Ectodermal cell (in vitro differentiated cells): ENCODE results near the gene SETD1B.
"Not testable (repeated sequence)": the region's sequence is repeated elsewhere in the genome, so short reads cannot be mapped to it uniquely, and the experiment has no call there.

Source experiments
- H3K27ac ChIP-seq: 2 replicates; pipeline ENCODE4 v1.7.0; 2013; ENCODE audit warnings: mild to moderate bottlenecking, low read depth, low read length; ENCODE audit not compliant: insufficient read depth, poor library complexity, severe bottlenecking
- H3K27me3 ChIP-seq: 2 replicates; pipeline ENCODE4 v1.7.0; 2013; ENCODE audit warnings: mild to moderate bottlenecking, low read length; ENCODE audit not compliant: insufficient read depth, control insufficient read depth, poor library complexity, severe bottlenecking
- H3K36me3 ChIP-seq: one replicate; pipeline ENCODE4 v1.7.0; 2013; ENCODE audit warnings: low read length; ENCODE audit not compliant: control insufficient read depth, insufficient read depth
- H3K4me1 ChIP-seq: one replicate; pipeline ENCODE4 v1.7.0; 2013; ENCODE audit warnings: low read length; ENCODE audit not compliant: control insufficient read depth, insufficient read depth
- H3K4me3 ChIP-seq: 2 replicates; pipeline ENCODE4 v1.7.0; 2013; ENCODE audit warnings: low read depth, low read length, control low read depth; ENCODE audit not compliant: insufficient read depth
- H3K9me3 ChIP-seq: 2 replicates; pipeline ENCODE4 v1.7.0; 2013; ENCODE audit warnings: mild to moderate bottlenecking, low read length, moderate library complexity; ENCODE audit not compliant: control insufficient read depth
- WGBS, 2 experiments: methylation state at CpG; one replicate each; pipeline ENCODE4 v1.1.7; 2013; ENCODE audit warnings: missing lambda C conversion rate in 2 of 2; 5-methylcytosine and 5-hydroxymethylcytosine counted together

SETD1B gene

DNA sequence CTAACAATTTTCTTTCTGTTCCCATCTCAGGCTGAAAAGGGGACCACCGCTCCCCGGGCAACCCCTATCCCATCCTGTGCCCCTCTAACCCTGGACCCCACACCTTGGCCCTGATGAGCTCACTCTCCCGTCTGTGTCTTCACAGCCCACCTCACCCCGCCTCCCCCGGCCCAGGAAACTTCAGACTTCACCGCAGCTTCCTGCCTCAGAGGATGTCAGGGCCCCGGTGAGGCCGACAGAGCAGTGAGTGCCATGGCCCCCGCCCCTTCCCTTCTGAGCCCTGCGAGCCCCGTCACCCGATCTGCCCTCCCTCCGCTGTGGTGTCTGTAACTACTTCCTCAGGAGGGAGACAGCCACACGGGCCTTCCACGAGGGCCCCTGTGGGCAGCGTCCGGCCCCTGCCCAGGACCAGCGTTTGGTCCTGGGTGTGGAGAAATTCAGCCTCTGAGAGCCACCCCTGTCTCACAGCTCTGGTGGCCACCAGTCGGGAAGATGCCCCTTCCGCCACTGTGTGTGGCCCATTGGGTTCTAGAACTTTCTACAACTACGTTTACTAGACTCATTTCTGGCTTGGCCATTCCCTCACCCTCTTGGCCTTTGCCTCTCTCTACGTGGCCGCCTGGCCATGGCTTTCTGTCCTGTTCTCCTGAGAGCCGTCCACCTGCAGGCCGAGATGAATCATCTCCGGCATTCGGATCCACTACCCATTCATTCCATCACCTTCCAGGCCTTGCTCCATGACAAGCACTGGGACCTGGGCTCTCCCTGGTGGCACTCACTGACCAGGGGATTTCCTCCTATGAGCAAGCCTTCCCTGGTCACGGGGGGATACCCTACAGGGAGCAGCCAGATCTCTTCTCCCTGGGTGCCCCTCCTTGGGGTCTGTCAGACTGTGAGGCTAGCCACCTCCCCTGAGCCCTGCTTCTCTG lies 13.7 kb upstream of the SETD1B start:
- Histone ChIP-seq H3K36me3 (no peaks in the 10 kb centered on the region), H3K27ac (no peak overlapping the region), H3K27me3 (peaks cover 18% of the 10 kb centered on the region), H3K4me1 (peaks cover 3% of the 10 kb centered on the region), H3K9me3 (no peaks in the 10 kb centered on the region), H3K4me3 (no peak overlapping the region)
- 79% methylated on average over 28 of the region's 28 CpGs for WGBS, 2 experiments

DNA sequence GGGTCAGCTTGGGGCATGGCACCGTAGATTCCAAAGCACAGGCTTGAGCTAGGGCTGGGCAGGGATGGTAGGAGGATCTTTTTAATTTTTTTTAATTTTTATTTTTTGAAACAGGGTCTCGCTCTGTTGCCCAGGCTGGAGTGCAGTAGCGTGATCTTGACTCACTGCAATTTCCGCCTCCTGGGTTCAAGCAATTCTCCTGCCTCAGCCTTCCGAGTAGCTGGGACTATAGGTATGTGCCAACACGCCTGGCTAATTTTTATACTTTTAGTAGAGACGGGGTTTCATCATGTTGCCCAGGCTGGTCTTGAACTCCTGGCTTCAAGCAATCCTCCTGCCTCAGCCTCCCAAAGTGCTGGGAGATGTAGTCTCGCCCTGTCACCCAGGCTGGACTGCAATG lies 13.0 kb upstream of the SETD1B start:
- H3K4me3 ChIP-seq, H3K27ac ChIP-seq, H3K4me1 ChIP-seq, H3K36me3 ChIP-seq, H3K9me3 ChIP-seq: not testable (repeated sequence)
- 94 to 96% methylated on average over 8 of the region's 8 CpGs for WGBS, 2 experiments
- H3K27me3 ChIP-seq: peaks cover 18% of the 10 kb centered on the region

DNA sequence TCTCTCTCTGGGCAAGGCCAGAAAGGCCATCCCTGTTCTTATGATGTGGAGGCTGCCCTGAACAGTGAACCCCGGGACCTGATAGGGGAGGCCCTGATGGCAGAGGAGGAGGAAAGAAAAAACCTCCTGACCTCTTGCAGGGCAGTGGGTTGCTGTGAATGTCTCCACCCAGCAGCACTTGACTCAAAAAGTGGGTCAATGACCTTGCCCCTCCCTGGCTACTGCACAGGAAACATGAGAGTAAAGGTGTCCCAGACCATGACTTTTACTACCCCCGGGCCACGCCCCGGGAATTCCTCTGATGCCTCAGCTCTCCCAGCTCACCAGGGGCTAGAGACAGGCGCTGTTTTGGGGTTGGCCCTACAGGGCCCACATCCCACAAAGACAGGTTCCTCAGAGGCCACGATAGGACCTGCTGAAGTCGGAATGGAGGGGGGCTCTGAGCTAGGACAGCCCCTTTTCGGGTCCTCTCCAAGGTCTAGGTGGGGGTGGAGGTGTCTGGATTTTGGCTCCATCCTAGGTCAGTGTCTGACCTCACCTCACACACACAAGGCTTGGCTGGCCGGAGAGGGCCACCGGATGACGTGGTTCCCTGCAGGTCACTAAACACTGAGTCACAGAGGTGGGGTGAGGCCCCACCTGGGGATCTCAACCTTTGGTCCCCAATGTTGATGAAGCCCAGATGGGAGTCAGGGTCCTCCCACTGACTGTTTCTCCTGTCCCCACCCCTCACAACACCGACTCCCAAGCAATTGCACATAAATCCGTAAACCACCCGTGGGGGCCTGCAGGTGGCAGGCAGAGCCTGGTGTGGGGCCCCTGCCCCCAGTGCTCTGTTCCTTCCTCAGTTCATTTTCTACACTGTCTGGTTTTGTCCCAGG lies 11.9 kb upstream of the SETD1B start:
- H3K4me3 ChIP-seq: no peak overlapping the region

DNA sequence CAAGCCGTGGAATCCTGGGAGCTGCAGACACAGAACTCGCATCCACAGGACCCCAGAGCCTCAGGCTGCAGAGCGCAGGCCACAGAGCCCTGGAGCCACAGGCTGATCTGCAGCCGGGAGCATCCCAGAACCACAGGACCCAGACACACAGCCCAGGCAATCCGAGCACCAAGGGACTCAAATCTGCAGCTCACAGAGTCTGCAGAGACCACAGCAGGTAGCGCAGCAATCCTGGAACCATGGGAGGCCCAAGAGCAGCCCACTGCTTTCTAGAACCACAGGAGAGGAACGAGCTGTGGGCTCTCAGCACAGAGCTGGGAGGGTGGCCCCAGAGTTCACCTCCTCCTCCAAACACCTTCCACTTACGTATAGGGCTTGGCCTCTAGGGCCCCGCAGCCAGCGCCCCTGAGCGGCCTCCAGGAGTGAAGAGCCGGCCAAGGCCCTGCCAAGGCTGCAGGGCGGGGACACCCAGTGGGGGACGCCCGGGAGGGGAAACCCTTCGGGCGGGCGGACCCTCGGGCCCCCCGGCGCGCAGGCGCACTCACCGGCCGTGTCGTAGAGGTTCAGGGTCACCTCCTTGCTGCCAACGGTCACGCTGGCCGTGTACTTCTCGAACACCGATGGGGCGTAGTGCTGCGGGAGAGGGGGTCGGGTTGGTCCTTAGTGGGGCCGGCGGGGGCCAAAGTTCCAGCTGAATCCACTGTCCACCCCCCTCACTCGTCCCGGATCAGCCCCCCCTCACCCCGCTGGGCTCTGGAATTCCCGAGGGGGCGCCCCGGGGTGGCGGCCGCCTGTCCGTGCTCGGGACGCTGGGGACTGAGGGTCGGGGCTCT lies 11.0 kb upstream of the SETD1B start:
- Histone ChIP-seq H3K4me1 (peaks cover 19% of the 10 kb centered on the region), H3K9me3 (no peaks in the 10 kb centered on the region), H3K36me3 (peaks cover 7% of the 10 kb centered on the region), H3K4me3 (peak overlapping the region; percentile 41), H3K27me3 (peaks cover 18% of the 10 kb centered on the region), H3K27ac (no peak overlapping the region)
- WGBS, 2 experiments: 15 to 17% methylated on average over 46 to 48 of the region's 48 CpGs

More for the DNA sequence above, 11.9 kb upstream of the SETD1B start:
- H3K27me3 ChIP-seq: peaks cover 18% of the 10 kb centered on the region
- no peaks in the 10 kb centered on the region for H3K9me3 ChIP-seq
- peaks cover 10% of the 10 kb centered on the region for H3K4me1 ChIP-seq
- 91 to 92% methylated on average over 13 to 14 of the region's 14 CpGs for WGBS, 2 experiments
- no peak overlapping the region for H3K27ac ChIP-seq
- peaks cover 7% of the 10 kb centered on the region for H3K36me3 ChIP-seq

DNA sequence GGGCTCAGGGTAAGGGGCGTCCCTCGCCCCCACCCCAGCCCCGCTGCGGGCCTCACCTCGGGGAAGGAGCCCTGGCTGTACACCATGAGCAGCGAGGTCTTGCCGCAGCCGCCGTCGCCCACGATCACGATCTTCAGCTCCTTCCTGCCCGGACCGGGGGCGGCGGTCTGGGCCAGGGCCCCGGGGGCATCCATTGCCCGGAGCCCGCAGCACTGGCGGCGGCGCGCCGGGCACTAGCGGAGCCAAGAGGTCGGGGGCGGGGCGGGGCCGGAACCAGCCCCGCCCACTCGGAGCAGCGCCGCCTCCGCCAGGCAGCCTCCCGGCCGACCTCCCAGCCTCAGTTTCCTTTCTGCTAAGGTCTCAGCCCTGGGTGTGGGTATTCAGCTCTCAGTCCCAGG lies 10.4 kb upstream of the SETD1B start, which contains the start of gene RHOF:
Gene RHOF, minus strand, starts transcription at position 249 of the 398 bp plus-strand sequence. Its CDS starts 55 bp downstream, at position 194.
- peaks cover 18% of the 10 kb centered on the region for H3K27me3 ChIP-seq
- peaks cover 25% of the 10 kb centered on the region for H3K4me1 ChIP-seq
- WGBS, 2 experiments: 1% methylated on average over 36 of the region's 36 CpGs
- H3K9me3 ChIP-seq: no peaks in the 10 kb centered on the region
- peak within 1 kb of the TSS; percentile 41 for H3K4me3 ChIP-seq
- H3K27ac ChIP-seq: no peak within 1 kb of the TSS
- peaks cover 7% of the 10 kb centered on the region for H3K36me3 ChIP-seq

DNA sequence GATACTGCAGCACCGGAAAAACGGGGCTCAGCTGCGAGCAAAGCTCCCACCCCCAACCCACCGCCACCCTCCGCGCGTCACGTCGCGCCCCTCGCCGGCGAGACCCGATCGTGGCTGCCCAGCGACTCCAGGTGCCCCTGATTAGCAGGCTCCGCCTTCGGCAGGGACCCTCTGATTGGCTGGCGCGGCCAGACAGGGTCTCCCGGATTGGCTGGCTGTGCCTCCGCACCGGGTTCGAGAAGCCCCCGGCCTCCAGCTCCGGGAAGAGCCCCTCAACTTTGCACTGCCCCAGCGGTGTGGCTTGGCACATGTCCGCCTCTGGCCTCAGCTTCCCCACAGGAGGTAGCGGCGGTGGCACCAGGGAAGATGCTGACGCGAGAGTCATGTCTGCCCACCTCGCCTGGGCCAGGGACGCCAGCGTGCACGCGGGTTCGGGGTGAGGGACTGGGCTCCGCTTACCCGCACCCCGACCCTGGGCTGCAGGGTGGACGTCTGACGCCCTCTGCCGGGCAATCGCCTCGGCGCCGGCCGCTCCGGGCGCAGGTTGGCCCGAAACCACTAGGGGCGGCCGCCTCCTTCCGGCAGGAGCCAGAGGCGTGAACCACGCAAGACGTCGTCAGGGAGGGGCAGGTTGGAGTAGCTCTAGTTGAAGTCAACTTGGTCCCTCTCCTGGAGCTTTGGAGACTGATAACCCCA lies 9.8 kb upstream of the SETD1B start:
- H3K27ac ChIP-seq: no peak overlapping the region
- H3K4me1 ChIP-seq: peaks cover 31% of the 10 kb centered on the region
- WGBS, 2 experiments: 0% methylated on average over 59 of the region's 59 CpGs
- H3K9me3 ChIP-seq: no peaks in the 10 kb centered on the region
- peaks cover 18% of the 10 kb centered on the region for H3K27me3 ChIP-seq
- peak overlapping the region; percentile 41 for H3K4me3 ChIP-seq
- H3K36me3 ChIP-seq: peaks cover 7% of the 10 kb centered on the region

DNA sequence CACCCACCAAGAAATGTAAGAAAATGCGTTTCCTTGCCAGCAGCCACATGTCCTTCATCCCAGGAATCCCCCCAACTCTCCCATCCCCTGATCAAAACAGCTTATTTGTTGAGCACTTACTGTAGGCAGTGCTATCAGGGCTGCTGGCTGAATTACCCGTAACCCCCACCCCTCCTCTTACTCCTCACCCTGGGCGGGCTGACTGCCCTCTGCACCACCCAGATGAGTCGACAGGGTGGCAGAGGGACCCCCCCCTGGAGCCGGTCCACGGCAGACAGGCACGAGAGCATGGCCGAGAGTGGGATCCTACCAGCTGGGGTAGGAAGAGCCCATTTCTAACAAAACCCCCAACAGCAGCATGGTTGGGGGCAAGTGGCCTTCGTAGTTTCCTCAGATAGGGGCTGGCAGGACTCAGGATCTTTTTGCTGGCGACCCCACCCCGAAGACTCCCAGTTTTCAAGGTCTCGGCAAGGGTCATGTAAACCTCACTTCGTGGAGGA lies 9.2 kb upstream of the SETD1B start:
- H3K27me3 ChIP-seq: peaks cover 18% of the 10 kb centered on the region
- H3K4me3 ChIP-seq: no peak overlapping the region
- peaks cover 7% of the 10 kb centered on the region for H3K36me3 ChIP-seq
- no peaks in the 10 kb centered on the region for H3K9me3 ChIP-seq
- 12 to 13% methylated on average over 13 of the region's 13 CpGs for WGBS, 2 experiments
- H3K27ac ChIP-seq: no peak overlapping the region
- H3K4me1 ChIP-seq: peaks cover 32% of the 10 kb centered on the region

DNA sequence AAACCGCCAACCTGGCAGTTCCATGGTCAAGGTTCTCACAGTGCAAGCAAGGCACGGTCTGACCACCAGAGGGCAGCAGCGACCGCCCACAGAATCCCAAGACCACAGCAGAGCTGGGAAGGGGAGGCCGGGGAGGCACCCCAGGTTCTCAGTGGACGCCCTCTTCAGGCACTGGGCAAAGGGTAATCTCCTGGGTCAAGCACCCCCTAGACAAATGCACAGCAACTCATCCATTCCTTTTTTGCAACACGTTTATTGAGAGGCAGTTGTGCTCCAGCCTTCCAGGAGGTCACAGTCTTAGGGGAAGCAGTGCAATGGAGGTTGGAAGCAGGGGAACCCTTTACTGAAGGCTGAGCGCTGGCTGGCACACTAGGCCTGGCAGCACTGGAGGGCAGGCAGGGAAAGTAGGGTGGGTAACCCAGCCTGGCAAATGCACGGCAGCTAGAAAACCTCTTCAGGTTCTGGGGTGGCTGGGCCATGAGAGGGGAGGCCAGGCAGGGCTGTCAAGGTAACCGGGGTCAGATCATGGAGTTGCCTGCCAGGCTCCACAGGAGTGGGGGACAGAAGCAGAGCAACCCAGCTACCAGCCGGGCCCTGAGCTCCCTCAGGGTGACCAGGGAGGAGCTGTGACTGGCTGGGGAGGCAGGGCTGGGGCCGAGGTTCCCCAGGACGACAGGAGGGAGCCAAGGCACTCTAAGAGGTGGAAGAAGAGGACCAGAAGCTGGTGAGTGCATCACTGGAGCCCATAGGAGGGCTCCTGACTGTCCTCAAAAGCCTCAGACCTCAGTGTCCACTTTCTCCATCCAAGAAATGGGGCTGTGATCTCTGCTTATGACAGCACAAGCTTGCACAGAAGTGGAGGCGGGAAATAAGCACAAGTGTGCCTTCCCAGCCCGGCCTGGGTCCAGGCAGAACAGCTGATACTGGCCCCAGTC lies 8.5 kb upstream of the SETD1B start:
- peaks cover 18% of the 10 kb centered on the region for H3K27me3 ChIP-seq
- no peaks in the 10 kb centered on the region for H3K9me3 ChIP-seq
- no peak overlapping the region for H3K4me3 ChIP-seq
- WGBS, 2 experiments: 50% methylated on average over 15 of the region's 15 CpGs
- H3K27ac ChIP-seq: no peak overlapping the region
- H3K36me3 ChIP-seq: peaks cover 7% of the 10 kb centered on the region
- H3K4me1 ChIP-seq: peaks cover 32% of the 10 kb centered on the region
